Caco-2 (cell line): ENCODE data around the gene TBCK. TPM values are rescaled to one million over a fixed set of nuclear protein-coding genes. Genes with fewer than 3 reads are reported as not detected.
A peak's percentile ranks its signal among the peaks of the same experiment; 100 is the strongest.
"Not testable (repeated sequence)": the region's sequence is repeated elsewhere in the genome, so short reads cannot be mapped to it uniquely, and the experiment has no call there.

Experiments used
- BruUV-seq: library from RNA; stranded (reverse); fragments of 400-500 nt; replicated peaks from 2 replicates; lab custom pipeline; 2021; lab: Mats Ljungman, UMichigan
- CTCF ChIA-PET: fragments of 300-600 bp; sonication (Branson Sonifier 250); formaldehyde crosslinking; loops from one replicate; lab custom pipeline; 2022; ENCODE audit warnings: antibody characterized with exemption; lab: Charles Lee
- POLR2A ChIA-PET: fragments of 300-600 bp; sonication (Branson Sonifier 250); formaldehyde crosslinking; loops from one replicate; lab custom pipeline; 2022; ENCODE audit warnings: antibody characterized with exemption; lab: Charles Lee
- DNase-seq, 2 experiments: peaks; one replicate each; pipeline versions ENCODE4 v3.0.0 to v3.0.0-alpha.2; 2020 to 2022
- H3K27me3 ChIP-seq: replicated peaks from 2 replicates; pipeline ENCODE4 v1.6.0; 2011; ENCODE audit warnings: low read length; ENCODE audit not compliant: control insufficient read depth, insufficient read depth
- H3K36me3 ChIP-seq: 2 replicates; pipeline ENCODE4 v1.5.1; 2011; ENCODE audit warnings: low read length; ENCODE audit not compliant: control insufficient read depth, insufficient read depth
- H3K4me1 ChIP-seq: fragments of 250-450 bp; sonication (Bioruptor Pico); 2 replicates; pipeline ENCODE4 v1.5.1; 2020; ENCODE audit warnings: mild to moderate bottlenecking
- H3K4me3 ChIP-seq: 2 replicates; pipeline ENCODE4 v1.5.1; 2011; ENCODE audit warnings: low read depth, mild to moderate bottlenecking, control low read depth, low read length
- H3K9me3 ChIP-seq: fragments of 250-450 bp; sonication (Bioruptor Pico); 2 replicates; pipeline ENCODE4 v1.5.1; 2020; ENCODE audit warnings: mild to moderate bottlenecking, moderate library complexity
- H3K27ac Mint-ChIP-seq: one replicate; pipeline ENCODE4 v1.8.0; 2022; ENCODE audit warnings: mixed read lengths; ENCODE audit not compliant: unreplicated experiment
- H3K27me3 Mint-ChIP-seq: one replicate; pipeline ENCODE4 v1.8.0; 2022; ENCODE audit warnings: mixed read lengths; ENCODE audit not compliant: insufficient read depth, unreplicated experiment
- H3K36me3 Mint-ChIP-seq: one replicate; pipeline ENCODE4 v1.8.0; 2022; ENCODE audit warnings: mild to moderate bottlenecking, mixed read lengths; ENCODE audit not compliant: insufficient read depth, unreplicated experiment
- H3K4me1 Mint-ChIP-seq: one replicate; pipeline ENCODE4 v1.8.0; 2022; ENCODE audit warnings: low read depth, mixed read lengths; ENCODE audit not compliant: unreplicated experiment
- H3K4me3 Mint-ChIP-seq: one replicate; pipeline ENCODE4 v1.8.0; 2022; ENCODE audit warnings: mild to moderate bottlenecking, moderate library complexity, mixed read lengths; ENCODE audit not compliant: unreplicated experiment
- H3K9me3 Mint-ChIP-seq: one replicate; pipeline ENCODE4 v1.8.0; 2022; ENCODE audit warnings: mixed read lengths; ENCODE audit not compliant: unreplicated experiment
- intact Hi-C: fragments of 100-400 bp; cut with micrococcal nuclease; formaldehyde crosslinking; loops from one replicate; pipeline ENCODE4 v1.10.0; 2022; ENCODE audit not compliant: unreplicated experiment
- total RNA-seq: library from RNA; stranded (reverse); gene quantifications from 2 replicates; pipeline ENCODE4 v1.2.3, GENCODE V29; 2022
- TF ChIP-seq, protein P1 (sequence below), 2 experiments: fragments of 200-600 bp in 1 of 2; IDR thresholded peaks; 1 replicate in 1 of 2; 2 replicates in 1 of 2; pipeline versions ENCODE4 v1.5.1 to v1.8.0; 2011 to 2022; ENCODE audit warnings: antibody characterized with exemption in 1 of 2, control low read depth in 1 of 2, inconsistent platforms in 1 of 2, low read depth in 1 of 2, low read length in 1 of 2, mild to moderate bottlenecking in 1 of 2, moderate library complexity in 1 of 2; ENCODE audit not compliant: insufficient read depth in 1 of 2, severe bottlenecking in 1 of 2, unreplicated experiment in 1 of 2

Gene TBCK
- total RNA-seq, 1 experiment from 2014 or later: 51.1 TPM

DNA sequence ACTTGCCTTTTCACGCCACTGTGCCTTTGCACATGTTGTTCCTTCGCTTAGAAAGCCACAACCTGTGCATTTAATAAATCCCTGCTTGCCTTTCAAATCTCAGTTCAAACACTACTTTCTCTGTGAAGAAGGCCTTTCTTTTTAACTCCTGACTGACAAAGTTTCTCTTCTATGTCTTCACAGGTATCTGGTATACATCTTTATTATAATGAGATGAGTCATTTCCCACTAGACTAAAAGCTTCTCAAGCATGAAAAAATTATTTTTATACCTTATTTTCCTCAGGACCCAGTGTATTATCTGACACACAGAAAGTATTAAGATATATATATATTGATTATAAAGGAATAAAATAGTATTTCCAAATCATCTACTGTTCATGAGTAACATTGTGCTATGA is 189.9 kb downstream of the TBCK start:
- TF ChIP-seq, protein P1, sequence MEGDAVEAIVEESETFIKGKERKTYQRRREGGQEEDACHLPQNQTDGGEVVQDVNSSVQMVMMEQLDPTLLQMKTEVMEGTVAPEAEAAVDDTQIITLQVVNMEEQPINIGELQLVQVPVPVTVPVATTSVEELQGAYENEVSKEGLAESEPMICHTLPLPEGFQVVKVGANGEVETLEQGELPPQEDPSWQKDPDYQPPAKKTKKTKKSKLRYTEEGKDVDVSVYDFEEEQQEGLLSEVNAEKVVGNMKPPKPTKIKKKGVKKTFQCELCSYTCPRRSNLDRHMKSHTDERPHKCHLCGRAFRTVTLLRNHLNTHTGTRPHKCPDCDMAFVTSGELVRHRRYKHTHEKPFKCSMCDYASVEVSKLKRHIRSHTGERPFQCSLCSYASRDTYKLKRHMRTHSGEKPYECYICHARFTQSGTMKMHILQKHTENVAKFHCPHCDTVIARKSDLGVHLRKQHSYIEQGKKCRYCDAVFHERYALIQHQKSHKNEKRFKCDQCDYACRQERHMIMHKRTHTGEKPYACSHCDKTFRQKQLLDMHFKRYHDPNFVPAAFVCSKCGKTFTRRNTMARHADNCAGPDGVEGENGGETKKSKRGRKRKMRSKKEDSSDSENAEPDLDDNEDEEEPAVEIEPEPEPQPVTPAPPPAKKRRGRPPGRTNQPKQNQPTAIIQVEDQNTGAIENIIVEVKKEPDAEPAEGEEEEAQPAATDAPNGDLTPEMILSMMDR (IDR thresholded peaks at IDR 0.05; ENCODE audit: insufficient read depth in 1 of 2, low read depth in 1 of 2, low read length in 1 of 2, severe bottlenecking in 1 of 2, unreplicated experiment in 1 of 2): no peak
- Histone ChIP-seq H3K9me3 (no peaks in the 10 kb centered on the region), H3K36me3 (no peaks in the 10 kb centered on the region), H3K4me3 (no peak overlapping the region), H3K4me1 (no peaks in the 10 kb centered on the region), H3K27me3 (no peaks in the 10 kb centered on the region)
- Mint-ChIP-seq H3K4me1 (peaks cover 9% of the 10 kb centered on the region), H3K36me3 (peaks cover 7% of the 10 kb centered on the region), H3K27ac (no peak overlapping the region), H3K9me3 (peaks cover 10% of the 10 kb centered on the region), H3K4me3 (no peak overlapping the region), H3K27me3 (no peaks in the 10 kb centered on the region)
- ChIA-PET POLR2A (no interaction called here), CTCF (no interaction called here)
- intact Hi-C loops: no loop called here
- no peak for DNase-seq
- BruUV-seq: no TSS peak

GRCh38 chr4:106119949-106120555 is 196.0 kb downstream of the TBCK start:
- H3K36me3 Mint-ChIP-seq: peaks cover 15% of the 10 kb centered on the region
- peak overlapping the region; percentile 92 for H3K27ac Mint-ChIP-seq
- H3K27me3 ChIP-seq, intact Hi-C loops, H3K4me1 ChIP-seq, POLR2A ChIA-PET, H3K9me3 Mint-ChIP-seq, H3K27me3 Mint-ChIP-seq, BruUV-seq, CTCF ChIA-PET, H3K9me3 ChIP-seq, H3K4me1 Mint-ChIP-seq, H3K36me3 ChIP-seq: not testable (repeated sequence)
- peak; percentile 39 to 46 for DNase-seq
- peak overlapping the region; percentile 85 for H3K4me3 Mint-ChIP-seq
- H3K4me3 ChIP-seq: peak overlapping the region; percentile 35

DNA sequence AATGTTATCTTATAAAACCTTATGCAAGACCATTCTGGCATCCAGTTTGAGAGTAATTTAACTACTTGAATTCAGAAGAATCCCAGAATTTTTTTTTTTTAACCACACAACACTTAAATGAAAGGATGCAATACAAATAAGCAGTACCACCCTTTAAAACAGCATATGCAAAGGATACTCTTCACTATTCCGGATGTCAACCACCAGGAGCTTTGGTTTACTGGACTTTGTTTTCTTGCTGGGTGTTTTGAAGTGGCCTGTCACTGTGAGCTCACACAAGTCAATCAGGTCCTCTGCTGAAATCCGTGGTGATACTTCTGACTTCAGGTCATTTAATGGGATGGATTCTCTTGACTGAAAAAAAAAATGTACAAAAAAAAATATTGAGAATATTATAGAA is 200.0 kb downstream of the TBCK start:
- Mint-ChIP-seq H3K4me1 (no peaks in the 10 kb centered on the region), H3K9me3 (peaks cover 25% of the 10 kb centered on the region), H3K27me3 (no peaks in the 10 kb centered on the region), H3K36me3 (peaks cover 36% of the 10 kb centered on the region), H3K27ac (no peak overlapping the region), H3K4me3 (no peak overlapping the region)
- no peak for DNase-seq
- ChIA-PET POLR2A (no interaction called here), CTCF (no interaction called here)
- Histone ChIP-seq H3K27me3 (no peaks in the 10 kb centered on the region), H3K4me1 (no peaks in the 10 kb centered on the region), H3K9me3 (peaks cover 31% of the 10 kb centered on the region), H3K4me3 (no peak overlapping the region), H3K36me3 (peaks cover 3% of the 10 kb centered on the region)
- TF ChIP-seq, protein P1 (IDR thresholded peaks at IDR 0.05; ENCODE audit: insufficient read depth in 1 of 2, low read depth in 1 of 2, low read length in 1 of 2, severe bottlenecking in 1 of 2, unreplicated experiment in 1 of 2): no peak
- intact Hi-C loops: no loop called here
- BruUV-seq: no TSS peak
